Renal cortical epithelial cell (primary cell): ENCODE data around the gene PPP1R37. TPM values are rescaled to one million over a fixed set of nuclear protein-coding genes. Genes with fewer than 3 reads are reported as not detected.
"Not testable (repeated sequence)": the region's sequence is repeated elsewhere in the genome, so short reads cannot be mapped to it uniquely, and the experiment has no call there.

ENCODE experiments used
- DNase-seq: peaks from one replicate; pipeline ENCODE4 v3.0.0-alpha.2; 2011; ENCODE audit warnings: low read depth
- total RNA-seq: library from RNA; depleted of rRNA; stranded (reverse); fragments of >200 nt; gene quantifications from 2 replicates; pipeline ENCODE4 v1.2.3, GENCODE V29; 2014

The PPP1R37 gene
- total RNA-seq, 1 donor from 2014 or later = 37.1 TPM

DNA sequence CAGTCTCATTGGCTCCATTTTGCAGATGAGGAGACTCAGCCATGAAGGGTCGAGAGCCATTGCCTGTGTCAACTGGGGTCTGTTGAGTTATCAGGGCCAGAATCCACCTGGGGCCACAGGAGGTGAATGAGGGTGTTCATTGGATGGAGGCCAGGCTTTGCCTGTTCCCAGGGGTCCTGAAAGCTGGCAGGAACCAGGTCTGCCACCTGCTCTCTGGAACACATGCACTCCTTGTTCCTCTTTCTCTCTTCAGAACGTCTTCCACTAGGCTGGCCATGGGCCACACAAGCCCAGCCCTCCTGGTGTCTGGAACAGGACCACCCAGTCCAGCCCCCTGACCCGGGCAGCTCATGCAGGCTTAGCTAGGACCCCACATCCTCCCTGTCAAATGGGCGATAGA lies 21.1 kb downstream of the PPP1R37 start:
- DNase-seq = no peak

DNA sequence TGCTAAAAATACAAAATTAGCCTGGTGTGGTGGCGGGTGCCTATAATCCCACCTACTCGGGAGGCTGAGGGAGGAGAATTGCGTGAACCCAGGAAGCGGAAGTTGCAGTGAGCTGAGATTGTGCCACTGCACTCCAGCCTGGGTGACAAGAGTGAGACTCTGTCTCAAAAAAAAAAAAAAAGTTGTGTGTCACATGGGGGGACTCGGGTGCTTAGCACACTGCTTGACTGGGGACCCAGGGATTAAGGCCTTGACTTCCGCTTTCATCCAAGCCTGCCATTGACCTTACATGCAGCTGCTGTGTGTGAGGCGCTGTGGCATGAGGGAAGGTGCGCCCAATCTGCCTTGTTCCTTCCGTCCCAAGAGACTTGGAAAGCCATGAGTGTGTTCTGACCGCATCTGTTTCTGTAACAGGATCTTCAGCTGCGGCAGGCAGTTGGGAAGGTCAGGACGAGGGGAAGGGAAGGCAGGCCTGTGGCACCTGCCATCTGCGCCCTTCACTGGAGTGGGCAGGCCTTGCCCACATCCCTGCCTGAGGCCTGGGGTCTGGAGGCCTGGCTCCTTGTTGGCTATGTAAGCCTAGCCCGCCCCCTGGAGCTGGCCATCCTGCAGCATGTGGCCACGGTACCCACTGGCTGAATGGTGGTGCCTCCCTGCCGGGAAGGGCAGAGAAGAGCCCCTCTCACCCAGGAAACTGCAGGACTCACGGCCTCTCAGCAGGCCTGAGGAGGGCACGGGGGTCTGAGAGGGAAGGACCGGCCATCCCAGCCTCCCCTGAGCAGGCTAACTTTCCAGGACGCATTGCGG lies 23.0 kb downstream of the PPP1R37 start:
- no peak for DNase-seq

GRCh38 chr19:45117167-45117594 lies 24.2 kb downstream of the PPP1R37 start:
- no peak for DNase-seq

GRCh38 chr19:45117671-45118070 lies 24.7 kb downstream of the PPP1R37 start:
- DNase-seq = no peak

- DNase-seq = no peak
These were observed 25.1 kb downstream of the PPP1R37 start for GRCh38 chr19:45118106-45118505.

DNA sequence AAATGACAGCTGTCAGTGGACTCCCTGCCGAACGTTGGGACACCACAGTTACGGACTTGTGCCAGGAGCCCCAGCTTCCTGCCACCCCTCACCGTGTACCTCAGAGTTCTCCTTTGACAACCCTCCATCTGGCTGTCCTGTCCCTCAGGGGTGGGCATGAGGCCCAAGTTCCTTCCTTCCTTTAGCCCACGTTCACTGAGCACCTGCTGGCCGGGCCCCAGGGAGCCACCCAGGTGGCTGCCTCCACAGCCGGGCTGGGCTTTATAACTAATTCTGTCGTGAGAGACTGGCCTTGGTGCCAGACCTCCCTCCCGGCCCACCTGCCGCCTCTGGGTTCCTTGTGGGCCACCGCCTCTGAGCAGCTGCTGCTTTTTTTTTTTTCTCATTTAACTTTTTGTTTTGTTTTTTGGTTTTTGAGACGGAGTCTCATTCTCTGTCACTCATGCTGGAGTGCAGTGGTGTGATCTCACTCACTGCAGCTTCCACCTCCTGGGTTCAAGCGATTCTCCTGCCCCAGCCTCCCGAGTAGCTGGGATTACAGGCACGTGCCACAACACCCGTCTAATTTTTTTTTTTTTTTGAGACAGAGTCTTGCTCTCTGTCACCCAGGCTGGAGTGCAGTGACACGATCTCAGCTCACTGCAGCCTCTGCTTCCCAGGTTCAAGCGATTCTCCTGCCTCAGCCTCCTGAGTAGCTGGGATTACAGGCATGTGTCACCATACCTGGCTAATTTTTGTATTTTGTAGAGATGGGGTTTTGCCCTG lies 25.8 kb downstream of the PPP1R37 start:
- not testable (repeated sequence) for DNase-seq

DNA sequence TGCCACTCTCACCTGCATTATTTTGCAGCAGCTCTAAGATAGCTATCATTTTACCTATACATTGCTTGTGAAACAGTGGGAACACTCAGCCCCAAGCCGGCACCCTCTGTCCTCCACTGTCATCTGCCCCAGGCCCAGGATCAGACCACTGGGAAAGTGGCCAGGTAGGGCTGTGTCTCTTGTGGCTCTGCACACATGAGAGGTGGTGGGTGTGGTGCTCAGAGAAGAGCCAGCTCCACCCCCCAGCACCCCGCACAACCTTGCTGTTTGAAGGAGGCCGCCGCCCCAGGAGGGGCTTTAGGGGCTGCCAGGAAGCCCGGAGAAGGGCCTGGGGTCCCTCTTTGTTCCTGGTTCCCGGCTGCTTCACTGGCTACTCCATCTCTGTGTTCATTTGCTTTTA lies 26.6 kb downstream of the PPP1R37 start:
- DNase-seq = no peak

GRCh38 chr19:45121827-45122345 lies 28.9 kb downstream of the PPP1R37 start:
- DNase-seq = no peak

DNA sequence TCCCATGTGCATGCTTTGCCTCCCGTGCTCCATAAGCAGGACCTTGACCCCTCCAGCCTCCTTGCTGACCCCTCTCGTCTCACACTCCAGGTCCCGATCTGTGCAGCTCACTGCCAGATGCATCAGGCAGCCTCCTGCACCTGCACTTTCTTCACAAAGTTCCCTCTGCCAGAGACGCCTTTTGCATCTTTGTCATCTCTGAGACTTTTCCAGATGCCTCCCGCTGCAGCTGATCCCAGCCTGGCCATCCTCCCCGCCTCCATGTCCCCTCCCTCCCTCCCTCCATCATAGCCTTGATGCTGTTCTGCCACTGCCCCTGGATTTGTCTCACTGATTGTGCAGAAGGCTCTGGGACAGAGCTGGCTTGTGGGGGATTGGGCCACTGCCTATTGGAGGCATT lies 29.9 kb downstream of the PPP1R37 start:
- no peak for DNase-seq

- DNase-seq = peak; percentile 19
These were observed 30.5 kb downstream of the PPP1R37 start for GRCh38 chr19:45123440-45123850.

DNA sequence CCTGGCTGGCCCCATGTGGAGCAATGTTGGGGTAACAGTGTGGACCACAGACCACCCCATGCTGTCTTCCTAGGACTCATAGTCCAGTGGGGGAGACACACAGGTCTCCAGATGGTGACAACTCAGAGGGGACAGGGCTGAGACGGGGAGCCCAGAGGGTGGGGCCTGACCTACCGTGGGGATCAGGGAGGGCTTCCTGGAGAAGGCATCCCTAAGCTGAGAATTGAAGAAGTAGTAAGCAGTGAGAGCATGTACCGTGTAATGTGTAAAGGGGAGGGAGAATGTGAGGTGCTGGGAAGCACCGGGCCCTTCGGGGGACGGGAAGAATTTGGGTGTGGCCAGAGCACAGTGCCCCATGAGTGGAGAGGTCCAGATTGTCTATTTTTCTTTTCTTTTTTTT lies 31.0 kb downstream of the PPP1R37 start:
- no peak for DNase-seq

DNA sequence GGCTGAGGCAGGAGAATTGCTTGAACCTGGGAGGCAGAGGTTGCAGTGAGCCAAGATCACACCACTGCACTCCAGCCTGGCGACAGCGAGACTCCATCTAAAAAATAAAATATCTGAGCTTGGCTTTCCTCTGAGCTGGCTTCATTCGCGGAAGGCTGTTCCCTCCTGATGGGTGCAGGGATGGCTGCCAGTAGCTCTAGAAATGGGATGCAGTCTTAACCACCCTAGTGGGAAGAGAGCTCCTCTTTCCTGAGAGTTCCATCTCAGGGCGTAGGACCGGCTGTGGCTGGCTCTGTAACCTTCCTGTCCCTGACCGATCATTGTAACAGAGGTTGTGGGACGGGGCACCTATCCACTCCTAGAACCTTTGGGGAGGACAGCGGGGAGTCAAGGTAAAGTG lies 32.4 kb downstream of the PPP1R37 start:
- DNase-seq = no peak

- peak; percentile 37 for DNase-seq
These were observed 33.1 kb downstream of the PPP1R37 start for GRCh38 chr19:45125975-45126493.

- DNase-seq = no peak
These were observed 33.7 kb downstream of the PPP1R37 start for GRCh38 chr19:45126654-45127053.

DNA sequence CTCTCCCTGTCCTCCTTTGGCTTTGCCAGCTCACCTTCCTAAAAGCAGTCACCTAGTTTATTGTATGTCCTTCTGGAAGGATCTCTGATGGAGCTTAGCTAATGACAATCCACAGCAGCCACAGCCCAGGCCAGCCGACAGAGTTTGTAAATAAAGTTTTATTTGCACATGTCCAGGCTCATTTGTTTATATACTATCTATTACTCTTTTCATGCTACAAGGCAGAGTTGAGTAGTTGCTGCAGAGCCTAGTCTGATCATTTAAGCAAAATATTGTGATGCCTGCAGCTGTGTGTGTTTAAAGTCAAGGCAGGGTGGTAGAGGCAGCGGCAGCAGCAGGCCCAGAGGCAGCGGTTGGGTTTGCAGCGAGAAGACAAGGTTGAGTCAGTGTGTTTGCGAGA lies 35.2 kb downstream of the PPP1R37 start:
- DNase-seq = no peak

GRCh38 chr19:45128806-45129205 lies 35.8 kb downstream of the PPP1R37 start:
- DNase-seq = no peak

DNA sequence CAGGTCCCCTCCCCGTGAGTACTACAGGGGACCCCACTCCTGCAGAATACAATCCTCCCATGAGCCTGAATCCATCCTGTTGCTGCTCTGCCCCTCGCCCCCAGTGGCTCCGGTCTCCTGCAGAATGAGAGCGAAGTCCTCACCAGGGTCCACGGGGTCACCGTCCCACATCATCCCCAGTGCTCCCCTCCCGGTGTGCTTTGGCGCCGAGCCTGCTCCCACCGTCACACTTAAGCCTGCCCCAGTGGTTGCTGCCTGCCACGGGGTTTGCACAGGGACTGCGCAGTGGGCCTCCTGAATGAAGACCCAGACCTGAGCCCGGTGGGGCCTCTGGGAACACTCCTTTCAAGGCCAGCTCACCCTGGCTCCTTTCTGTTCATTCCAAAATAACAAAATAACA lies 37.3 kb downstream of the PPP1R37 start:
- DNase-seq = no peak

GRCh38 chr19:45130888-45131615 lies 38.1 kb downstream of the PPP1R37 start:
- DNase-seq = peak; percentile 36

DNA sequence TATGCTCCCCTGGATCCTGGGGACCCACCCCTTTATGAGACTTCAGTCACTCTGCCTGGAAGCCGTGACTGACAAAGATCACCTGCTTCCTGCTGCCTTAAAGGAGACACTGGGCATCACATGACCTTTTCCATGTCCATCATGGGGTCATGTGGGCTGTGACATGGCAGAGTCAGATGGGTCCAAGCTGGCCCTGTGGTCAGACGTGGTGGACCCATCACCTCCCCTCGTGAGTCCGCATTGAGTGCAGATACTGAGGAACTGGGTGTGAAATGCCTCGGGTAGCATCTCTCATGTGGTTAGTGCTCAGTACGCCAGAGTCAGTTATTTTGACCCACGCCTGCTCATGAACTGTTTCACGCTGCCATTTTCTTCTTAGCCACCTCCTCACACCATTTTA lies 40.7 kb downstream of the PPP1R37 start:
- no peak for DNase-seq

- DNase-seq = no peak
These were observed 42.4 kb downstream of the PPP1R37 start for GRCh38 chr19:45135176-45135885.

- no peak for DNase-seq
These were observed 43.7 kb downstream of the PPP1R37 start for GRCh38 chr19:45136507-45137178.
